ENCODE data around the gene FJX1.

FJX1 gene

DNA sequence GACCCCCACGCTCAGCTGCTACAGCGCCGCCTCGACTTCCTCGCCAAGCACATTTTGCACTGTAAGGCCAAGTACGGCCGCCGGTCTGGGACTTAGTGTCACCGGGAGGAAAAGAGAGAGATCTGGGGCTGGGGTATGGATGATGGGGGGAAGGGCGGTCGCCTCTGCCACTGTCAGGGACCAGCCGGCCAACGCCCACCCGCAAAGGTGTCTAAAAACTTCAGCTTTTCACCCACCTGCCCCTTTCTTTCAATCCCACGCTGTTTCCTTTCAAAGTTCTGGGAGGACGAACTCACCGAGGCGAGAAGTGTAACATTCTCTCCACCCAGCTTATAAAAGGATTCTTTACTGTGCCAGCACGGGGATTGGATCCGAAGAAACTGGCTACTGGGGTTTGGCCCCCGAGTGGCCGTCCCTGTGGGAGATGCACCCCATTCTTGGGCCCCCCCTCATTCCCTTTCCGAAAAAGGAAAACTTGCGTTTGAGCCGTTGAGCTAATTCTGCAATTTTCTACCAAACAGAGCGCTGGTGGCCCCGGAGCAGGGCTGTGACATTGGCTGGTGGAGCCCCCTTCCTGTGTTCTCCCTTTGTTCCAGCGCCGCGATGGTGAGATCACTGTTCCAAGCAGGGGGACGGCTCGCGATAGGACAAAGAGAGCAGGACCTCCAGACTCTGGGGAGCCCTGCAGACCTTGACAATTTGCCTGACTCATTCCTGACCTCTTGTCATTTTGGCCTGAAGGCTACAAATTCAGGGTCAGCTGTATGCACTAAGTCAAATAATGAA, 1.8 kb downstream of the FJX1 start:
- no peaks in the 10 kb centered on the region for H3K9me3 ChIP-seq (ENCODE audit: low read length)
- H3K4me3 ChIP-seq (ENCODE audit: low read depth, low read length, poor library complexity, severe bottlenecking): no peak overlapping the region
- H3K4me2 ChIP-seq (ENCODE audit: low read length): no peak overlapping the region
- no peaks in the 10 kb centered on the region for H3K9me2 ChIP-seq (ENCODE audit: low read depth, low read length)
- no peaks in the 10 kb centered on the region for H3K27me3 ChIP-seq (ENCODE audit: insufficient read depth, low read length)
- TF ChIP-seq, protein P1, sequence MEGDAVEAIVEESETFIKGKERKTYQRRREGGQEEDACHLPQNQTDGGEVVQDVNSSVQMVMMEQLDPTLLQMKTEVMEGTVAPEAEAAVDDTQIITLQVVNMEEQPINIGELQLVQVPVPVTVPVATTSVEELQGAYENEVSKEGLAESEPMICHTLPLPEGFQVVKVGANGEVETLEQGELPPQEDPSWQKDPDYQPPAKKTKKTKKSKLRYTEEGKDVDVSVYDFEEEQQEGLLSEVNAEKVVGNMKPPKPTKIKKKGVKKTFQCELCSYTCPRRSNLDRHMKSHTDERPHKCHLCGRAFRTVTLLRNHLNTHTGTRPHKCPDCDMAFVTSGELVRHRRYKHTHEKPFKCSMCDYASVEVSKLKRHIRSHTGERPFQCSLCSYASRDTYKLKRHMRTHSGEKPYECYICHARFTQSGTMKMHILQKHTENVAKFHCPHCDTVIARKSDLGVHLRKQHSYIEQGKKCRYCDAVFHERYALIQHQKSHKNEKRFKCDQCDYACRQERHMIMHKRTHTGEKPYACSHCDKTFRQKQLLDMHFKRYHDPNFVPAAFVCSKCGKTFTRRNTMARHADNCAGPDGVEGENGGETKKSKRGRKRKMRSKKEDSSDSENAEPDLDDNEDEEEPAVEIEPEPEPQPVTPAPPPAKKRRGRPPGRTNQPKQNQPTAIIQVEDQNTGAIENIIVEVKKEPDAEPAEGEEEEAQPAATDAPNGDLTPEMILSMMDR (IDR thresholded peaks at IDR 0.05; ENCODE audit: low read length): no peak
- TF ChIP-seq EZH2 (IDR thresholded peaks at IDR 0.05; ENCODE audit: borderline replicate concordance, low read length): no peak
- H3K27ac ChIP-seq (ENCODE audit: low read depth, low read length, poor library complexity, severe bottlenecking): no peak overlapping the region
- no peaks in the 10 kb centered on the region for H3K36me3 ChIP-seq (ENCODE audit: insufficient read depth, low read length)
- H2AFZ ChIP-seq (ENCODE audit: low read length): no peak overlapping the region
- no peaks in the 10 kb centered on the region for H3K4me1 ChIP-seq (ENCODE audit: insufficient read depth, low read length, severe bottlenecking)
- H3F3A ChIP-seq (ENCODE audit: insufficient read depth, low read length): no peaks in the 10 kb centered on the region
- no peak overlapping the region for H3K9ac ChIP-seq (ENCODE audit: low read length)
- no peaks in the 10 kb centered on the region for H4K20me1 ChIP-seq (ENCODE audit: insufficient read depth, low read length)
- H3K79me2 ChIP-seq (ENCODE audit: insufficient read depth, low read length): no peaks in the 10 kb centered on the region

DNA sequence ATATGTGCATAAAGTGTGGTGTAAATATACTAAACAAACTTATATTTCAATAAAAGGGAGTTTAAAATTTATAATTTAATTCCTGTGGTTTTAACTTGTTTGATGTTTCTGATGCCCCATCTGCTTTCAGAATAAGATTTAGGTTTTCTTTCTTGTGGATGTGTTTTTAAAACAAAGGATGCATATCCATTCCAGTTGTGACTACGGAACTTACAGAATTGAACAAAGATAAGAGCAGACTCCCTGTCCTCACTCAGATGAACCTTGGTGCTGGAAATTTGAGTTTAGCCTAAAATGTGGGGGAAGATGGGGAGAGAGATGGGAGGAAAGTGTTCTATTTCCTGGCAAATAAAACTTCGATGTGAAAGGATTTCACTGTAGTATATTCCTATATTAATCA, 2.5 kb downstream of the FJX1 start:
- Histone ChIP-seq H3K9ac (ENCODE audit: low read length) (no peak overlapping the region), H3F3A (ENCODE audit: insufficient read depth, low read length) (no peaks in the 10 kb centered on the region), H3K27ac (ENCODE audit: low read depth, low read length, poor library complexity, severe bottlenecking) (no peak overlapping the region), H3K79me2 (ENCODE audit: insufficient read depth, low read length) (no peaks in the 10 kb centered on the region), H3K4me3 (ENCODE audit: low read depth, low read length, poor library complexity, severe bottlenecking) (no peak overlapping the region), H3K9me3 (ENCODE audit: low read length) (no peaks in the 10 kb centered on the region), H3K36me3 (ENCODE audit: insufficient read depth, low read length) (no peaks in the 10 kb centered on the region), H3K4me1 (ENCODE audit: insufficient read depth, low read length, severe bottlenecking) (no peaks in the 10 kb centered on the region), H4K20me1 (ENCODE audit: insufficient read depth, low read length) (no peaks in the 10 kb centered on the region), H3K9me2 (ENCODE audit: low read depth, low read length) (no peaks in the 10 kb centered on the region), H3K4me2 (ENCODE audit: low read length) (no peak overlapping the region), H3K27me3 (ENCODE audit: insufficient read depth, low read length) (no peaks in the 10 kb centered on the region), H2AFZ (ENCODE audit: low read length) (no peak overlapping the region)
- TF ChIP-seq, protein P1 (IDR thresholded peaks at IDR 0.05; ENCODE audit: low read length): no peak
- no peak for TF ChIP-seq EZH2 (IDR thresholded peaks at IDR 0.05; ENCODE audit: borderline replicate concordance, low read length)

DNA sequence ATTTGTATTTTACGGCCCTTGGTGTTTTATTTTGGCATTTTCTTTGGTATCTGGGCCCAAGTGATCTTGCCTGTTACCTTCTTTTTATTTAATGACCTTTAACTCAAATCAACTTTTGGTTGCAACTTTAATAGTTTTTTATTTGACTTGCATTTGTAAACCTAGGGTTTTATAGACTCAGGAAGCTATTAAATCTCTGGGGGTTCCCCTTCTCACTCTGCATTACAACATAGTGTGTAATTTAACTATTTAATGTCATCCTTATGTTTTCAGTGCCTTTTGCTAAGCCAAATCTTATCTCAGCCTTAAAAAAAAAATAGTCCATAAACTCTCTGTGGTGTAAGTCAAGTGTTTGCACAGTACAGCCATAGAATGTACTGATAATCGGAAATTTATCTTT, 3.4 kb downstream of the FJX1 start:
- Histone ChIP-seq H3F3A (ENCODE audit: insufficient read depth, low read length) (no peaks in the 10 kb centered on the region), H3K9ac (ENCODE audit: low read length) (no peak overlapping the region), H3K9me2 (ENCODE audit: low read depth, low read length) (no peaks in the 10 kb centered on the region), H3K9me3 (ENCODE audit: low read length) (no peaks in the 10 kb centered on the region), H3K79me2 (ENCODE audit: insufficient read depth, low read length) (no peaks in the 10 kb centered on the region), H3K36me3 (ENCODE audit: insufficient read depth, low read length) (no peaks in the 10 kb centered on the region), H3K27me3 (ENCODE audit: insufficient read depth, low read length) (no peaks in the 10 kb centered on the region), H3K4me1 (ENCODE audit: insufficient read depth, low read length, severe bottlenecking) (no peaks in the 10 kb centered on the region), H3K4me2 (ENCODE audit: low read length) (no peak overlapping the region), H4K20me1 (ENCODE audit: insufficient read depth, low read length) (no peaks in the 10 kb centered on the region), H3K4me3 (ENCODE audit: low read depth, low read length, poor library complexity, severe bottlenecking) (no peak overlapping the region), H3K27ac (ENCODE audit: low read depth, low read length, poor library complexity, severe bottlenecking) (no peak overlapping the region), H2AFZ (ENCODE audit: low read length) (no peak overlapping the region)
- TF ChIP-seq, protein P1 (IDR thresholded peaks at IDR 0.05; ENCODE audit: low read length): no peak
- TF ChIP-seq EZH2 (IDR thresholded peaks at IDR 0.05; ENCODE audit: borderline replicate concordance, low read length): no peak
